Esophagus squamous epithelium (tissue), 5 donors: ENCODE results near the gene INSYN2B. TPM values are rescaled to one million over a fixed set of nuclear protein-coding genes. Genes with fewer than 3 reads are reported as not detected.

Experiments
- DNase-seq: peaks from one replicate; lab custom pipeline; 2025; lab: John Stamatoyannopoulos, UW
- H3K27ac ChIP-seq, 4 donors: fragments of 200-600 bp; sonication (generic); one replicate each; pipeline ENCODE4 v1.5.1; 2016 to 2019; ENCODE audit warnings: mild to moderate bottlenecking in 1 of 4
- H3K27me3 ChIP-seq, 4 donors: fragments of 200-600 bp; sonication (generic); 1 replicate in 3 of 4; 2 replicates in 1 of 4; pipeline versions ENCODE4 v1.5.1 to v1.6.0; 2017 to 2021; ENCODE audit warnings: antibody characterized with exemption in 1 of 4
- H3K36me3 ChIP-seq, 3 donors: fragments of 200-600 bp; sonication (generic); one replicate each; pipeline ENCODE4 v1.5.1; 2016 to 2019
- H3K4me1 ChIP-seq, 3 donors: fragments of 200-600 bp; sonication (generic); one replicate each; pipeline ENCODE4 v1.5.1; 2017 to 2019
- H3K4me3 ChIP-seq, 4 donors: fragments of 200-600 bp; sonication (generic); 1 replicate in 3 of 4; 2 replicates in 1 of 4; pipeline ENCODE4 v1.5.1; 2016 to 2019; ENCODE audit warnings: mild to moderate bottlenecking in 2 of 4, moderate library complexity in 1 of 4
- H3K9me3 ChIP-seq, 3 donors: fragments of 200-600 bp; sonication (generic); one replicate each; pipeline ENCODE4 v1.5.1; 2016 to 2019
- POLR2A ChIP-seq, 4 donors: fragments of 450-650 bp; IDR thresholded peaks; one replicate each; pipeline ENCODE4 v1.6.1; 2017; ENCODE audit warnings: antibody characterized with exemption in 4 of 4, mild to moderate bottlenecking in 4 of 4, moderate library complexity in 3 of 4
- WGBS, 2 donors: methylation state at CpG; one replicate each; pipeline ENCODE4 v1.1.5; 2018; 5-methylcytosine and 5-hydroxymethylcytosine counted together
- intact Hi-C: fragments of 100-400 bp; cut with DNase I; formaldehyde crosslinking; loops from one replicate; pipeline ENCODE4 v1.15.0; 2022
- total RNA-seq, 4 donors: library from RNA; depleted of rRNA; stranded (reverse); fragments of >200 nt; gene quantifications; one replicate each; pipeline ENCODE4 v1.1.0, GENCODE V29; 2016
- TF ChIP-seq, protein P1 (sequence below), 6 experiments: fragments of 450-650 bp in 4 of 6; fragments of 200-600 bp in 2 of 6; sonication (generic) in 2 of 6; IDR thresholded peaks; one replicate each; pipeline ENCODE4 v1.5.1; 2016 to 2019; ENCODE audit warnings: antibody characterized with exemption in 6 of 6, mild to moderate bottlenecking in 4 of 6, moderate library complexity in 4 of 6
- donor health status: DM: yes; HTN: yes; CAD: no.

INSYN2B gene
- total RNA-seq, 4 donors from 2014 or later: 0.09 TPM; not detected in 3

DNA sequence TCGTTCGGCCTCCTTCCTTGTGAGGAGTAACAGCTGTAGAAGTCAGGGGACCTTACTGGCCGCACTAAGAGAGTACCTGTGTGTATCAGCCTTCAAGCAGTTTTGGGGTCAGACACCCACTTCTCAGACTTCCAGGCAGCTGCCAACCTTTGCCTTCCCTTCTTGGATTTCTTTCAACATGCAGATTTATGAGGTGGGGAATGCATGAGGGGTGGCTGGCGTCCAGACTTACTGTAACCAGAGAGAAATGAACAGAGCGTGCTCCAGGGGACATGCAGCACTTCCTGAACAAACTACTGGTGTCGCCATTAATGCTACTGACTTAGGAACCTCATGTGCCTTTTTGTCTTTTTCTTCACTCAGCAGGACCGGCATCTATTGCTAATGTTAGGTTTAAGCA, 46.7 kb downstream of the INSYN2B start:
- H3K9me3 ChIP-seq: no peaks in the 10 kb centered on the region
- no peaks in the 10 kb centered on the region for H3K4me1 ChIP-seq
- H3K36me3 ChIP-seq: no peaks in the 10 kb centered on the region
- 64 to 71% methylated on average over 7 of the region's 7 CpGs for WGBS, 2 donors
- no peak overlapping the region for H3K4me3 ChIP-seq
- H3K27ac ChIP-seq: no peak overlapping the region
- no peak for DNase-seq
- intact Hi-C loops: no loop called here
- no peaks in the 10 kb centered on the region for H3K27me3 ChIP-seq
- TF ChIP-seq, protein P1, sequence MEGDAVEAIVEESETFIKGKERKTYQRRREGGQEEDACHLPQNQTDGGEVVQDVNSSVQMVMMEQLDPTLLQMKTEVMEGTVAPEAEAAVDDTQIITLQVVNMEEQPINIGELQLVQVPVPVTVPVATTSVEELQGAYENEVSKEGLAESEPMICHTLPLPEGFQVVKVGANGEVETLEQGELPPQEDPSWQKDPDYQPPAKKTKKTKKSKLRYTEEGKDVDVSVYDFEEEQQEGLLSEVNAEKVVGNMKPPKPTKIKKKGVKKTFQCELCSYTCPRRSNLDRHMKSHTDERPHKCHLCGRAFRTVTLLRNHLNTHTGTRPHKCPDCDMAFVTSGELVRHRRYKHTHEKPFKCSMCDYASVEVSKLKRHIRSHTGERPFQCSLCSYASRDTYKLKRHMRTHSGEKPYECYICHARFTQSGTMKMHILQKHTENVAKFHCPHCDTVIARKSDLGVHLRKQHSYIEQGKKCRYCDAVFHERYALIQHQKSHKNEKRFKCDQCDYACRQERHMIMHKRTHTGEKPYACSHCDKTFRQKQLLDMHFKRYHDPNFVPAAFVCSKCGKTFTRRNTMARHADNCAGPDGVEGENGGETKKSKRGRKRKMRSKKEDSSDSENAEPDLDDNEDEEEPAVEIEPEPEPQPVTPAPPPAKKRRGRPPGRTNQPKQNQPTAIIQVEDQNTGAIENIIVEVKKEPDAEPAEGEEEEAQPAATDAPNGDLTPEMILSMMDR (IDR thresholded peaks at IDR 0.05): no peak
- no peak for TF ChIP-seq POLR2A (IDR thresholded peaks at IDR 0.05)

DNA sequence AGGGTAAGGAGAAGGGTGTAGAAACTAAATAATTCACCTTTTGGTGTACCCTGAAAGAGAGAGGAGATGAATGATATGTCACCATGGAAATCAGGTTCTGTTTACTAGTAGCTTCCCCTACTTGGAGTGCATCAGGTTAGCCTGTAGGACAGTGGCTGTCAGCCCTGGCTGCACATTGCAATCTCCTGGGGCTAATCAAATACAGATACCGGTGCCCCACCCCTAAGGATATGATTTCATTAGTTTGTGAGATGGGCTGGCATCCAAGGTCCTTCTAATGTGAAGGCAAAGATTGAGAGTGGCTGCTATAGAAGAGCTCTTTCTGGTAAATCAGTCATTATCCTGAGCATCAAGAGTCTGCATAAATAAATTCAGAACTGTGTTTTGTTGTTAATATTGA, 47.2 kb downstream of the INSYN2B start:
- no peaks in the 10 kb centered on the region for H3K9me3 ChIP-seq
- WGBS, 2 donors: 17 to 54% methylated on average over 1 of the region's 1 CpG

DNA sequence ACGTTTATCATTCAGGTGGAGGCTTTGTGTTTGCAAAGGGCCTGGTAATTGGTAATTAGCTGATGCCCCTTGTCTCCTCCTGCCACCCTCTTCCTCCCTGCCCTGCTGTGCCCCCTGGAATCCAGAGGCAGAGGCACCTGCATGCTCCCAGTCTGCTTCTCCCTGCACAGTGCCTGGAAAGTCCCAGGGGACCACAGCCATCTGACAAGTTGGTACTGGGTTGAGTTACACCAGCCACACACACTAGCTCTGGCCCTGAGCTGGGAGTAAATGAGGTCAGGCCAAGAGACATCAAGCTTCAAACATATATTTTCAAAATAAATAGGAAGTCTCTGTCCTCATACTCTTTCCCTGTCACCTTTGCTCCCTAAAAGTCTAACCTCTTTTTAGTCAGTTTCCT, 56.3 kb downstream of the INSYN2B start:
- 25 to 64% methylated on average over 1 of the region's 1 CpG for WGBS, 2 donors
- intact Hi-C loops: no loop called here
- TF ChIP-seq, protein P1 (IDR thresholded peaks at IDR 0.05): no peak
- TF ChIP-seq POLR2A (IDR thresholded peaks at IDR 0.05): no peak

More for the DNA sequence above, 47.2 kb downstream of the INSYN2B start:
- no peaks in the 10 kb centered on the region for H3K27me3 ChIP-seq
- H3K27ac ChIP-seq: no peak overlapping the region
- no peak overlapping the region for H3K4me3 ChIP-seq
- intact Hi-C loops: no loop called here
- TF ChIP-seq, protein P1 (IDR thresholded peaks at IDR 0.05): no peak
- TF ChIP-seq POLR2A (IDR thresholded peaks at IDR 0.05): no peak
- DNase-seq: no peak
- H3K36me3 ChIP-seq: no peaks in the 10 kb centered on the region
- no peaks in the 10 kb centered on the region for H3K4me1 ChIP-seq

DNA sequence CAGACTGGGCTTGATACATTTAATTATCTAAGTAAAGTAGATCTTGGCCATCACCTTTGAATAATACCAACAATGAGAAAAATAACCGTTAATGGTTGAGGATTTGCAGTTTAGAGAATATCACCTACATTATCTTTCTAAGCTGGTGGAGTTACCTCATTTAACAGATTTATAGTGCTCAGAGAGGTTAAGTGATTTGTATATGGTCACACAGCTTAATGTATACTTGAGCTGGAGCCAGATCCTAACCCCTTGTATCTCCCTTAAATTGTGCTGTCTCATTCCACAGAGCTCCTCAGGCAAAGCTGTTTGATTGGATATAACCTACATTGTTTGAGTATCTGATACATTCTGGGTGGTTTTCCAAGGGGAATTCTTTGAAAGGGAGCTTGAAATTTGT, 57.8 kb downstream of the INSYN2B start:
- WGBS, 2 donors: 65 to 83% methylated on average over 1 of the region's 1 CpG
- no peak for DNase-seq
- Histone ChIP-seq H3K4me1 (no peaks in the 10 kb centered on the region), H3K4me3 (no peak overlapping the region), H3K9me3 (no peaks in the 10 kb centered on the region), H3K36me3 (no peaks in the 10 kb centered on the region), H3K27me3 (no peaks in the 10 kb centered on the region), H3K27ac (no peak overlapping the region)
- intact Hi-C loops: no loop called here
- no peak for TF ChIP-seq POLR2A (IDR thresholded peaks at IDR 0.05)
- TF ChIP-seq, protein P1 (IDR thresholded peaks at IDR 0.05): no peak

More for the DNA sequence above, 56.3 kb downstream of the INSYN2B start:
- no peaks in the 10 kb centered on the region for H3K36me3 ChIP-seq
- H3K27me3 ChIP-seq: no peaks in the 10 kb centered on the region
- no peak overlapping the region for H3K27ac ChIP-seq
- H3K4me1 ChIP-seq: no peaks in the 10 kb centered on the region
- no peak for DNase-seq
- no peaks in the 10 kb centered on the region for H3K9me3 ChIP-seq
- no peak overlapping the region for H3K4me3 ChIP-seq

DNA sequence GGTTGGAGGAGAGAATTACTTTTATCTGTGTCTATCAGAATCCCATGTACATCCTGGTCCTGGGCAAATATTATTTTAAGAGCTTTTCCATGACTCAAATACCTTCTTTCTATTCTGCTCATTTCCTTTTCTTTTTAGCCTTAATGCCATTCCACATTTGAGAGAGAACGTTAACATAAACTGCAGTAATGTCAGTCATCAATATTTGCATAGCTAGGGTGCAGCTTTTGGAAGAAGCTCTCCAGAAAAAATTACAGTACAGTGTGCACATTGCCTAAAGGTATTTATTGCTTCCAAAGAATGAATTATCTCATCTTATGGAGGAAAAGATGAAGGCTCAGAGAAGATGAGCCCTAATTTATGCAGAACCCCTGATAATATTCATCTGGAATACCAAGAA, 58.3 kb downstream of the INSYN2B start:
- Histone ChIP-seq H3K36me3 (no peaks in the 10 kb centered on the region), H3K4me1 (no peaks in the 10 kb centered on the region), H3K27me3 (no peaks in the 10 kb centered on the region), H3K4me3 (no peak overlapping the region), H3K27ac (no peak overlapping the region), H3K9me3 (no peaks in the 10 kb centered on the region)
- intact Hi-C loops: no loop called here
- DNase-seq: no peak
- WGBS, 2 donors: 20 to 30% methylated on average over 1 of the region's 1 CpG
- TF ChIP-seq, protein P1 (IDR thresholded peaks at IDR 0.05): no peak
- TF ChIP-seq POLR2A (IDR thresholded peaks at IDR 0.05): no peak
